GM21825 (cell line): Measurements from ENCODE around the gene ARHGAP42.
A peak's percentile ranks its signal among the peaks of the same experiment; 100 is the strongest.

Experiments used
- ATAC-seq: cut with Tn5 transposase; IDR thresholded peaks from one replicate; pipeline ENCODE4 v1.9.1; 2021; ENCODE audit warnings: mild to moderate bottlenecking, moderate library complexity; ENCODE audit not compliant: unreplicated experiment

Gene ARHGAP42

GRCh38 chr11:100827934-100828661, 141.0 kb downstream of the ARHGAP42 start:
- ATAC-seq: peak; percentile 86

DNA sequence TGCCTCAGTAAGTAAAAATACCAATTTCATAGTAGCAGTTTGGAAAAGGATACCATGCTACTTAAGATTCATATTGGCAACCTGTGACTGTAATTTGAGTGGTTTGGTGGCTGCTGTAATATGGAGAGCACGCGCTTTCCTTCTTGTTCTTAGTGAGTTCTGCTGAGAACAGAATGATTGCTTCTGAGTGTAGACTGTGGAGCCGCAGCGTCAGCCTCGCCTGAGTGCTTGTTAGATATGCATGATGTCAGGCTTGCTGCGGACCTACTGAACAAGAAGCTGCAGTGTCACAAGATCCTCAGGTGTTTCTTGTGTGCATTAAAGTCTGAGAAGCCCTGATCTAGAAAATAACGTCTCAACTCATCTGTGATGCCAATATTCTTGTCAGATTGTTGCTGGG, 143.2 kb downstream of the ARHGAP42 start:
- ATAC-seq: no peak

DNA sequence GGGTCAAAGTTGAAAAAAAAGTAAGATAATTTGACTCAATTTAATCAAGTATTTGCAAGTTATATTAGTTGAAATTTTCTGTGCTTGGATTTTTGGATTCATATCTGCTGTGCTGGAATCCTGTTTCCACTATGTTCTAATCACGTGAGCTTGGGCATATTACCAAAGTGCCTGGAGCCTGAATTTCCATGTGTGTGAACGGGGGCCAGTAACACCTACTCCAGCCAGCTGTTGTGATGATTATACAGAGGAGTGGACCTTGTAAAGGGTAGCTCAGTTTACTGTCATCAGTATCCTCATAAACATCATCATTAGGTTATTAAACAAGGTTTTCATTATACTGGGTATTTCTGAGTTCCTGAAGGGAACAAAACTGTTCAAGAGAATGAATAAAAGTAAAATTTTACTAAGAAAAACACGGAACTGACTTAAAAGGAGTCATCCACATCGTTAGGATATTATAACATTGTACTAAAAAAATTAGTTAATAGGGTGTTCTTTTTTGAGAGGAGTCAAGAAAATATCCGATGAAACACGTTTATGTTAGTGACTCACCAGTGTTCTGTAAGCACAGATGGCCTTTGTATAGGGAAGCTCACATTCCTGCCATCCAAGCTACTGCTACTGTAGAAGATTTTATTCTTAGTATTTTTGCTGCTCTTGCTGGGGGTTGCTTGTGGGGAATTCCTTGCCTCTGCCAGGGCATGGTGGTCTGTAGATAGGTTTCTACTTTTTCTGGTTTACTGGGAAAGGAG, 144.1 kb downstream of the ARHGAP42 start:
- ATAC-seq: no peak

- ATAC-seq: no peak
Observed at GRCh38 chr11:100831929-100832494, 144.9 kb downstream of the ARHGAP42 start.

DNA sequence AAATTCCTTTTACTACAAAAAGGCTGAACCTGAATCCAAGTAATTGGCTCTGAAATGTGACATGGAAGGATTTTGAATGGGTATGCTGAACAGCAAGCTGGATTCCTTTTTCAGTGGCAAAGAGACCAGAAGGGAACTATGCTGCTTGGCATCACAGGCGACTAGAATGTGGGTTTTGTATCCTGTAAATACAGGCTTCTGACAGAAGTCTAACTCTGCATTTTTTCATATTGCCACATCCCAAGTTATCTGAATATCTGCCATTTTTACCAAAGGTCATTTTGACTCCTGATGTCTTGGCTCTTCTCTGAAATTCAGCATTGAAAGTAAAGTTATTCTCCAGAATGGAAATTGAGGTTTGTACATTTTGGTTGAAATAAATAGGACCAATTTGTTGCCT, 145.7 kb downstream of the ARHGAP42 start:
- no peak for ATAC-seq

DNA sequence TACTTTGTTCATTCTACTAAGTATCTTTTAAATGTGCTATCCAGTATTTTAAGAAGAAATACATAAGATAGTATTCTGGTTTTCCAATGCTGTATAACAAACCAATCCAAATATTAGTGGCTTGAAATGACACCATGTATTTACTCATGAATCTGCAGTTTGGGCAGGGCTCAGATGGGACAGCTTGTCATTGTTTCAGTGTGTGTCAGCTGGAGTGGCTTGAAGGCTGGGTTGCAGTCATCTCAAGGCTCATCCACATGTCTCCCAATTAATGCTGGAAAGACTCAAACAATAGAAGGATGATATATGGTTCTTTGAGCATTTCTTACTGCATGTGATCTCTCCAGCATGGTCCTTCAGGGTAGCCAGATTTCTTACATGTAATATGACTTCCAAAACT, 146.2 kb downstream of the ARHGAP42 start:
- ATAC-seq: no peak

- ATAC-seq: no peak
Observed at GRCh38 chr11:100835854-100836253, 148.8 kb downstream of the ARHGAP42 start.

GRCh38 chr11:100837311-100837710, 150.2 kb downstream of the ARHGAP42 start:
- no peak for ATAC-seq

GRCh38 chr11:100841711-100842407, 154.8 kb downstream of the ARHGAP42 start:
- ATAC-seq: no peak

DNA sequence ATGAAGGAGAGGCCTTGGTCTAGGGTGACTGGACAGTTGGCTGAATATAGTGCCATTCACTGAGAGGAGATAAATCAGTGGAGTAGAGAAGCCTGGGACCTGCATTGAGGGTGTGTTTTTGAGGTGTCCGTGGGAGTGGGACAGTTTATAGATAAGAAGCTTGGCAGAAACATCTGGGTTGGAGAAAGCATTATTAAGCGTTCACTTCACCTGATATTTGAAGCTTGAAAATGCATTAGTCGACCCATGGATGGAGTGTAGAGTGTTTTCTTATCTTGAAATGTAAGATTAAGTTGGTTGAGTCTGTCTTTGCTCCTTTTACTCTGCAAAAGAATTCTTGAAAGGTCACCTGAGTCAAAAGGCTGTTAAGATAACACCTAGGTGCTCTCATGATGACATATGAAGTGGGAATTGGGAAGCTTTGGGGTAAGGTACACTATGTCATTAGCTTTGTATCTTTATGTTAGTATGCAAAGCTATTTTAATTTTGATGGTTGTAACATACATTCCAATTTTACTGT, 160.7 kb downstream of the ARHGAP42 start:
- ATAC-seq: no peak

- ATAC-seq: no peak
Observed at GRCh38 chr11:100849009-100849900, 162.2 kb downstream of the ARHGAP42 start.

DNA sequence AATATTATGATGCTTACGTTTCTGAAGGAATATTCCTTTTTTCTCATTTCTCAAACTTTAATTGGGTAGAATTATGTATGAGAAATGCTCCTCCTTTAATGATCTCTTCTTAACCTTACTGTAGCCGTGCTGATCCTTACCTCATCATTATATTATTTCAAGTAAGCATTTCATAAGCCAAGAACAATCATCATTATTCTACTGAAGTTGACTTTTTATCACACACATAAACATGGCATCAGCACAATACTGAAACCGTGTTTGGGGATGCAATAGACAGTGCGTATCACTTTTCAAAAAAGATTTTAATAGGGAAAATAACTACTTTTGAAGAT, 162.8 kb downstream of the ARHGAP42 start:
- no peak for ATAC-seq

- ATAC-seq: no peak
Observed at GRCh38 chr11:100851147-100851546, 164.1 kb downstream of the ARHGAP42 start.

- no peak for ATAC-seq
Observed at GRCh38 chr11:100851584-100852152, 164.6 kb downstream of the ARHGAP42 start.

DNA sequence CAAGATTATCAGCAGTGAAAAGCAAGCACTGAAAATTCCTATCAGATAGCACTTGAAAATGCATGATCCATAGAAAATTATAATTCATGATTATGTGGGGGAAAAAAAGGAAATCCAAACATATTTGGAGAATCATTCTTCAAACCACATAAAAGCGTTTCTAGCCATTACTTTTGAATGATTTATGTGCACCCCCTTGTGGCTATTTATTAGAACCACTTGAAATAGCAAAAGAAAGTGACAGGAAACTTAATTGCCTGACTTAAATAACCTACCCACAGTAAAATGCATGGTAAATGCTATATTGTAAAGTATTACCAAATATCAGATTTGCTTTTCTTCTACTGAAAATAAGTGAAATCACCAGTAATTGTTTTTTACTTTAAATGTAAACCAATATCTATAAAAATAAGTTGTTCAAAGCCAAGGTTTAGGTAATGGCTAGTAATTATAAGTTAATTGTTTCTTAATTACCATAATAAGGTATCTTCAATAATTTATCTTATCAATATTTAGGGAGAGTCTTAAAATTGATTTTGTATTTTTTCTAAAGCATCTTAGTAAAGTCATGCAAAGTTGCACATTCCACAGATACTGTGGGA, 168.5 kb downstream of the ARHGAP42 start:
- ATAC-seq: no peak

DNA sequence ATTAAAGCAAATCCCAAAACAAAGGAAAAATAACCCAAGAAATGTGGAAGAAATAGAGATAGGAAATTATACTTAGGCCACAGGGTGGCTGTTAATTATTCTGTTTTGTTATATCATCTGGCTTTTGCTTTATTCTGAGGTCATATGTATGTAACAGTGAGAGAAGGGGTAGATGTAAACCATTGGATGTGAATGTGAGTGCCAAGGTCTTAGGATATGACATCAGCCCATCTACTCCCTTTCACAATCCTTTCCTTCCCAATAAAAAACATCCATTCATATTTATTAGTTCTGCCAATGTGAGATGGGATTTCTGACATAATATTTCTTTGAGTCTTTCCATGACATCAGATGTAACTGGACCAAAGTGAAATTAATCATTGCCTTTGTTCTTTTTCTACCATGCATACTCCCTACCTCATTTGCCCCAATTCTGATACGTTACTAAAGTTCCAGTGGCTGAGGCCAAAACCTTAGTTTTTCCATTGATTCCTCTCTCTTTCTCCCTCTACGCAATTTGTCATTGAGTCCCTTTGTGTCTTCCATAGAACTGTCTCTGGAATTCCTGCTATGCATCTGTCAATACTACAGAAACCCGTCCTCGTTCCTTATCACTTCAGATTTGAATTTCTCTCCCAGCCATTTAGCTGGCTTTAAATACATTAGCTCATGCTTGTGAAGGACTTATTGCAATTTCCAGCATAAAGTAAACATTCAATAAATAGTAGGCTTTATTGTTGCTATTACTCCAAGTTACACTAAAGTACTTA, 170.3 kb downstream of the ARHGAP42 start:
- no peak for ATAC-seq

- no peak for ATAC-seq
Observed at GRCh38 chr11:100860318-100861155, 173.4 kb downstream of the ARHGAP42 start.

DNA sequence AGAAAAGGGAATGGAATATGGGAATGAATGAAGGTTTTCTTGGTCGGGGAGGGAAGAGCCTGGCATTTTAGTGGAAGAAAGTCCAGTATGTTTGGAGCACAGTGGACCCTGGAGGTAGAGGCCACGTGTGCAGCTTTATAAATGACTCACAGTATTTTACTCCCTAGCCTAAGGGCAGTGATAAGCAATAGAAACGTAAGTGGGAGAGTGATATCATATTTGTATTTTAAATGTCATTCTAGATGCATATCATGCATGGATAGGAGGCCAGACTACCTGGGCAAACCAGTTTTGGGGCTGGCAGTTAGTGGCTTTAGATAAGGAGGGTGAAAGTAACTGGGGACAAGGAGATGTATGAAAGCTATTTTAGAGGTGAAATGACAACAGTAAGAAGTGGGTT, 174.1 kb downstream of the ARHGAP42 start:
- no peak for ATAC-seq
